ENCODE results near the gene CD47. TPM values are rescaled to one million over a fixed set of nuclear protein-coding genes. Genes with fewer than 3 reads are reported as not detected.

CD47 gene
- polyA plus RNA-seq, 1 of the 3 experiments (the other 2 are of a cell fraction): 19.6 TPM

DNA sequence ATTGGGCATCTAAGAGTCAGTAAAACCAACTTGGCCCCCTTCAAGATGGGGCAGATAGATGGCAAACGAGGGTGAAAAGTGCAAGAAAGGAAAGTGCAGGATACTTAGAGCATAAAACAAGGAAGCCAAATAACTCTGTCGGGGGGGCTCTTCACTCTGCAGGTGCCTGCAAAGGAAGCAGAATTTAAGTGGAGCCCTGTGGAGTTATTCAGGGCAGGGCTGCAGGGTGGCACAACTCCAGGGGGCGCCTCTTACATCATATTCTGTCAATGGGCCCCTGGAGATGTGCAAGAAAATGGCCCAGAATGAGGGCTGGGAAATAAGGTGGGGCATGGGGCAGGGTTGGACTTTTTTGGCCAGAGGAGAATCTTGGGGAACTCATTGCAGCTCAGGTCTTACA, 69.7 kb downstream of the CD47 start (continued):
- no peak for TF ChIP-seq RCOR1 (IDR thresholded peaks at IDR 0.05; ENCODE audit: low read length)
- TF ChIP-seq, protein P1, sequence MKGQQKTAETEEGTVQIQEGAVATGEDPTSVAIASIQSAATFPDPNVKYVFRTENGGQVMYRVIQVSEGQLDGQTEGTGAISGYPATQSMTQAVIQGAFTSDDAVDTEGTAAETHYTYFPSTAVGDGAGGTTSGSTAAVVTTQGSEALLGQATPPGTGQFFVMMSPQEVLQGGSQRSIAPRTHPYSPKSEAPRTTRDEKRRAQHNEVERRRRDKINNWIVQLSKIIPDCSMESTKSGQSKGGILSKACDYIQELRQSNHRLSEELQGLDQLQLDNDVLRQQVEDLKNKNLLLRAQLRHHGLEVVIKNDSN (IDR thresholded peaks at IDR 0.05; ENCODE audit: borderline replicate concordance, low read depth): no peak
- TF ChIP-seq ELF1 (IDR thresholded peaks at IDR 0.05): no peak
- TF ChIP-seq, protein P2, sequence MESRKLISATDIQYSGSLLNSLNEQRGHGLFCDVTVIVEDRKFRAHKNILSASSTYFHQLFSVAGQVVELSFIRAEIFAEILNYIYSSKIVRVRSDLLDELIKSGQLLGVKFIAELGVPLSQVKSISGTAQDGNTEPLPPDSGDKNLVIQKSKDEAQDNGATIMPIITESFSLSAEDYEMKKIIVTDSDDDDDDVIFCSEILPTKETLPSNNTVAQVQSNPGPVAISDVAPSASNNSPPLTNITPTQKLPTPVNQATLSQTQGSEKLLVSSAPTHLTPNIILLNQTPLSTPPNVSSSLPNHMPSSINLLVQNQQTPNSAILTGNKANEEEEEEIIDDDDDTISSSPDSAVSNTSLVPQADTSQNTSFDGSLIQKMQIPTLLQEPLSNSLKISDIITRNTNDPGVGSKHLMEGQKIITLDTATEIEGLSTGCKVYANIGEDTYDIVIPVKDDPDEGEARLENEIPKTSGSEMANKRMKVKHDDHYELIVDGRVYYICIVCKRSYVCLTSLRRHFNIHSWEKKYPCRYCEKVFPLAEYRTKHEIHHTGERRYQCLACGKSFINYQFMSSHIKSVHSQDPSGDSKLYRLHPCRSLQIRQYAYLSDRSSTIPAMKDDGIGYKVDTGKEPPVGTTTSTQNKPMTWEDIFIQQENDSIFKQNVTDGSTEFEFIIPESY (IDR thresholded peaks at IDR 0.05; ENCODE audit: borderline replicate concordance, low read depth): no peak
- no peak for TF ChIP-seq GABPA (IDR thresholded peaks at IDR 0.05; ENCODE audit: low read depth)
- TF ChIP-seq YY1 (IDR thresholded peaks at IDR 0.05; ENCODE audit: low read depth): no peak
- no peak for TF ChIP-seq RFX5 (IDR thresholded peaks at IDR 0.05; ENCODE audit: low read length)

DNA sequence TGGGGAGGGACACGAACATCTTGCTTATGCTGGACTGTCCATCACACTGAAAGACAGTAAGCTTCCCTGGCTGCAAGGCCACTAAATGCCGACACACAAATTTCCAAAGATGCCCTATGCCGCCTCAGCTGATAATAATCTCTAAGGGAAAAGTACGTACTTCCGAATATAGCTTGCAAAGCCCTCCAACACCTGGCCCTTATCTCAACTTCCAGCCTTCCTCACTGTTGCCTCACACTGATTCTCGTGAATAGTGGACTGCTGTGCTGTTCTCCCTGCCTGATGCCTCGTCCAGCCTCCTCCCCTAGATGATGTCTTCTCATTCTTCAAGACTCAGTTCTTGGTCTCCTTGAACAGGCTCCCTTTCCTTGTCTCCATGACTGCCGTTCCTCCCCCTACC, 72.3 kb downstream of the CD47 start:
- H3K27me3 ChIP-seq (ENCODE audit: insufficient read depth): no peaks in the 10 kb centered on the region
- no peak overlapping the region for H3K4me2 ChIP-seq
- H3F3A ChIP-seq (replicated peaks; ENCODE audit: insufficient read depth): no peaks in the 10 kb centered on the region
- ChIA-PET POLR2A (no interaction called here), CTCF (interaction anchor here (0.8 kb wide), 1 partner anchor 48 kb away, joined by 3 read pairs; no protein-coding TSS in a partner anchor)
- no peak for DNase-seq
- no peaks in the 10 kb centered on the region for H4K20me1 ChIP-seq (ENCODE audit: insufficient read depth)
- no peaks in the 10 kb centered on the region for H3K9me3 ChIP-seq
- H3K79me2 ChIP-seq (ENCODE audit: insufficient read depth): no peaks in the 10 kb centered on the region
- no peak overlapping the region for H3K4me3 ChIP-seq (ENCODE audit: low read depth in 2 of 2, low read length in 1 of 2)
- H3K9me2 ChIP-seq: no peaks in the 10 kb centered on the region
- H2AFZ ChIP-seq (ENCODE audit: low read depth): no peak overlapping the region
- no peaks in the 10 kb centered on the region for H3K4me1 ChIP-seq (ENCODE audit: control insufficient read depth in 1 of 2, insufficient read depth in 2 of 2, low read depth in 1 of 2, low read length in 1 of 2)
- TF ChIP-seq TEAD4 (IDR thresholded peaks at IDR 0.05; ENCODE audit: borderline replicate concordance, insufficient read depth) (no peak), GATA2 (CRISPR knock-in tag; IDR thresholded peaks at IDR 0.05) (no peak), EZH2phosphoT487 (IDR thresholded peaks at IDR 0.05; ENCODE audit: borderline replicate concordance, low read depth) (no peak), FOSL2 (IDR thresholded peaks at IDR 0.05; ENCODE audit: borderline replicate concordance, low read depth) (no peak), ELF1 (IDR thresholded peaks at IDR 0.05) (no peak), SIN3A (IDR thresholded peaks at IDR 0.05; ENCODE audit: borderline replicate concordance, low read depth, low read length) (no peak), MXI1 (IDR thresholded peaks at IDR 0.05; ENCODE audit: low read depth, low read length) (no peak), MEF2A (IDR thresholded peaks at IDR 0.05; ENCODE audit: borderline replicate concordance, low read depth) (no peak), JUND (IDR thresholded peaks at IDR 0.05) (no peak), EP300 (IDR thresholded peaks at IDR 0.05; ENCODE audit: borderline replicate concordance in 1 of 2, low read depth in 1 of 2, low read length in 1 of 2) (no peak), RXRA (IDR thresholded peaks at IDR 0.05; ENCODE audit: borderline replicate concordance, low read depth) (no peak)
- TF ChIP-seq, protein P3, sequence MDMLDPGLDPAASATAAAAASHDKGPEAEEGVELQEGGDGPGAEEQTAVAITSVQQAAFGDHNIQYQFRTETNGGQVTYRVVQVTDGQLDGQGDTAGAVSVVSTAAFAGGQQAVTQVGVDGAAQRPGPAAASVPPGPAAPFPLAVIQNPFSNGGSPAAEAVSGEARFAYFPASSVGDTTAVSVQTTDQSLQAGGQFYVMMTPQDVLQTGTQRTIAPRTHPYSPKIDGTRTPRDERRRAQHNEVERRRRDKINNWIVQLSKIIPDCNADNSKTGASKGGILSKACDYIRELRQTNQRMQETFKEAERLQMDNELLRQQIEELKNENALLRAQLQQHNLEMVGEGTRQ (IDR thresholded peaks at IDR 0.05; ENCODE audit: borderline replicate concordance, low read depth, low read length): no peak
- TF ChIP-seq, protein P4, sequence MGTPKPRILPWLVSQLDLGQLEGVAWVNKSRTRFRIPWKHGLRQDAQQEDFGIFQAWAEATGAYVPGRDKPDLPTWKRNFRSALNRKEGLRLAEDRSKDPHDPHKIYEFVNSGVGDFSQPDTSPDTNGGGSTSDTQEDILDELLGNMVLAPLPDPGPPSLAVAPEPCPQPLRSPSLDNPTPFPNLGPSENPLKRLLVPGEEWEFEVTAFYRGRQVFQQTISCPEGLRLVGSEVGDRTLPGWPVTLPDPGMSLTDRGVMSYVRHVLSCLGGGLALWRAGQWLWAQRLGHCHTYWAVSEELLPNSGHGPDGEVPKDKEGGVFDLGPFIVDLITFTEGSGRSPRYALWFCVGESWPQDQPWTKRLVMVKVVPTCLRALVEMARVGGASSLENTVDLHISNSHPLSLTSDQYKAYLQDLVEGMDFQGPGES (IDR thresholded peaks at IDR 0.05; ENCODE audit: low read depth, low read length): no peak
- TF ChIP-seq, protein P2 (IDR thresholded peaks at IDR 0.05; ENCODE audit: borderline replicate concordance, low read depth): no peak
- TF ChIP-seq, protein P5, sequence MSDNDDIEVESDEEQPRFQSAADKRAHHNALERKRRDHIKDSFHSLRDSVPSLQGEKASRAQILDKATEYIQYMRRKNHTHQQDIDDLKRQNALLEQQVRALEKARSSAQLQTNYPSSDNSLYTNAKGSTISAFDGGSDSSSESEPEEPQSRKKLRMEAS (IDR thresholded peaks at IDR 0.05; ENCODE audit: low read depth): no peak
- TF ChIP-seq, protein P6, sequence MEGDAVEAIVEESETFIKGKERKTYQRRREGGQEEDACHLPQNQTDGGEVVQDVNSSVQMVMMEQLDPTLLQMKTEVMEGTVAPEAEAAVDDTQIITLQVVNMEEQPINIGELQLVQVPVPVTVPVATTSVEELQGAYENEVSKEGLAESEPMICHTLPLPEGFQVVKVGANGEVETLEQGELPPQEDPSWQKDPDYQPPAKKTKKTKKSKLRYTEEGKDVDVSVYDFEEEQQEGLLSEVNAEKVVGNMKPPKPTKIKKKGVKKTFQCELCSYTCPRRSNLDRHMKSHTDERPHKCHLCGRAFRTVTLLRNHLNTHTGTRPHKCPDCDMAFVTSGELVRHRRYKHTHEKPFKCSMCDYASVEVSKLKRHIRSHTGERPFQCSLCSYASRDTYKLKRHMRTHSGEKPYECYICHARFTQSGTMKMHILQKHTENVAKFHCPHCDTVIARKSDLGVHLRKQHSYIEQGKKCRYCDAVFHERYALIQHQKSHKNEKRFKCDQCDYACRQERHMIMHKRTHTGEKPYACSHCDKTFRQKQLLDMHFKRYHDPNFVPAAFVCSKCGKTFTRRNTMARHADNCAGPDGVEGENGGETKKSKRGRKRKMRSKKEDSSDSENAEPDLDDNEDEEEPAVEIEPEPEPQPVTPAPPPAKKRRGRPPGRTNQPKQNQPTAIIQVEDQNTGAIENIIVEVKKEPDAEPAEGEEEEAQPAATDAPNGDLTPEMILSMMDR (IDR thresholded peaks at IDR 0.05): no peak
- WGBS (ENCODE audit: low lambda C conversion rate): 71% methylated on average over 8 of the region's 8 CpGs
- H3K9ac ChIP-seq: no peak overlapping the region
- H3K36me3 ChIP-seq (replicated peaks in 1 of 2; ENCODE audit: control insufficient read depth in 1 of 2, insufficient read depth in 2 of 2, low read length in 1 of 2): no peaks in the 10 kb centered on the region
- H3K27ac ChIP-seq (ENCODE audit: low read depth in 2 of 2, low read length in 1 of 2): no peak overlapping the region

All from SK-N-SH (cell line).